Astrocyte (in vitro differentiated cells and primary cell): ENCODE data around the gene UBE2U. TPM values are rescaled to one million over a fixed set of nuclear protein-coding genes. Genes with fewer than 3 reads are reported as not detected.

Source experiments
- DNase-seq: peaks from one replicate; pipeline ENCODE4 v3.0.0-alpha.2; 2010; ENCODE audit warnings: low read depth
- FAIRE-seq: peaks from 2 replicates; lab custom pipeline; 2011; peaks lifted over from hg19 to GRCh38; lab: Jason Lieb, UNC
- H2AFZ ChIP-seq: 2 replicates; pipeline ENCODE4 v1.6.0; 2012; ENCODE audit warnings: low read depth, low read length, inconsistent platforms
- H3K27ac ChIP-seq: 2 replicates; pipeline ENCODE4 v1.5.1; 2011; ENCODE audit warnings: low read depth, low read length, inconsistent platforms
- H3K27me3 ChIP-seq: 2 replicates; pipeline ENCODE4 v1.6.0; 2011; ENCODE audit warnings: low read length, inconsistent platforms; ENCODE audit not compliant: insufficient read depth
- H3K36me3 ChIP-seq: 2 replicates; pipeline ENCODE4 v1.5.1; 2011; ENCODE audit warnings: low read length, inconsistent platforms; ENCODE audit not compliant: insufficient read depth
- H3K4me1 ChIP-seq: 2 replicates; pipeline ENCODE4 v1.5.1; 2011; ENCODE audit warnings: low read length, inconsistent platforms; ENCODE audit not compliant: insufficient read depth
- H3K4me2 ChIP-seq: 2 replicates; pipeline ENCODE4 v1.6.0; 2012; ENCODE audit warnings: low read length, inconsistent platforms
- H3K4me3 ChIP-seq: 2 replicates; pipeline ENCODE4 v1.5.1; 2011; ENCODE audit warnings: low read depth, mild to moderate bottlenecking, low read length, inconsistent platforms; ENCODE audit not compliant: insufficient read depth
- H3K79me2 ChIP-seq: 2 replicates; pipeline ENCODE4 v1.6.0; 2012; ENCODE audit warnings: mild to moderate bottlenecking, low read length, inconsistent platforms; ENCODE audit not compliant: insufficient read depth
- H3K9ac ChIP-seq: 2 replicates; pipeline ENCODE4 v1.6.0; 2012; ENCODE audit warnings: mild to moderate bottlenecking, low read length, inconsistent platforms
- H3K9me3 ChIP-seq: 2 replicates; pipeline ENCODE4 v1.5.1; 2012; ENCODE audit warnings: low read depth, mild to moderate bottlenecking, low read length, inconsistent platforms; ENCODE audit not compliant: insufficient read depth
- H4K20me1 ChIP-seq: 2 replicates; pipeline ENCODE4 v1.6.0; 2012; ENCODE audit warnings: low read length, inconsistent platforms; ENCODE audit not compliant: insufficient read depth
- H3K27ac Mint-ChIP-seq: one replicate; pipeline ENCODE4 v1.8.0; 2021; ENCODE audit warnings: mild to moderate bottlenecking, mixed read lengths; ENCODE audit not compliant: unreplicated experiment
- H3K27me3 Mint-ChIP-seq: one replicate; pipeline ENCODE4 v1.8.0; 2021; ENCODE audit warnings: low read depth, mixed read lengths; ENCODE audit not compliant: unreplicated experiment
- H3K36me3 Mint-ChIP-seq: one replicate; pipeline ENCODE4 v1.8.0; 2021; ENCODE audit warnings: low read depth, mixed read lengths; ENCODE audit not compliant: unreplicated experiment
- H3K4me1 Mint-ChIP-seq: one replicate; pipeline ENCODE4 v1.8.0; 2021; ENCODE audit warnings: low read depth, mixed read lengths; ENCODE audit not compliant: unreplicated experiment
- H3K4me3 Mint-ChIP-seq: one replicate; pipeline ENCODE4 v1.8.0; 2021; ENCODE audit warnings: mild to moderate bottlenecking, moderate library complexity, mixed read lengths; ENCODE audit not compliant: unreplicated experiment
- H3K9me3 Mint-ChIP-seq: one replicate; pipeline ENCODE4 v1.8.0; 2021; ENCODE audit warnings: mild to moderate bottlenecking, mixed read lengths; ENCODE audit not compliant: unreplicated experiment
- EZH2 ChIP-seq: IDR thresholded peaks from 2 replicates; pipeline ENCODE4 v1.6.1; 2012; ENCODE audit warnings: mild to moderate bottlenecking, low read length, inconsistent platforms; ENCODE audit not compliant: insufficient read depth
- total RNA-seq: library from RNA; stranded (reverse); gene quantifications from 2 replicates; pipeline ENCODE4 v1.2.1, GENCODE V29; 2021
- TF ChIP-seq, protein P1 (sequence below): IDR thresholded peaks from 2 replicates; pipeline ENCODE4 v1.5.1; 2011; ENCODE audit warnings: low read depth, mild to moderate bottlenecking, inconsistent platforms, low read length, moderate library complexity; ENCODE audit not compliant: insufficient read depth

The UBE2U gene
- total RNA-seq, 1 donor from 2014 or later: not detected

DNA sequence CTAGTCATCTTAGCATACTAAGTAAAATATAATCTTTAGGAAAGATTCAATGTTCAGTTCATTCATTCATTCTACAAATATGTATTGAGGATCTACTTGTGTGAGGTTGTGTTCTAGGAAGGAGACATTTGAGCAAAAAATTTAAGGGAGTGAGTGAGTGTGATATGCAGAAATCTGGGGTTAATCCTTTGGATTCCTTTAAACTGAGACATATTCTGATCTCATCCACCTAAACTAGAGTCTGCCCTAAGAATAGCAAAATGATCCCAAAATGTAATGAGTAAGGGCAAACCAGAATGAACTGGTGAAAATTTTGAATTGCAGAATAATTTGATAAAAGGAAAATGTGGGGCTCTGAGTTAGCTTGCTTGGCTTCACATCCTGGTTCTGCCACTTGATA lies 8.6 kb downstream of the UBE2U start:
- FAIRE-seq (peak; percentile 81), DNase-seq (peak; percentile 82)
- H3K27me3 Mint-ChIP-seq: peaks cover 2% of the 10 kb centered on the region
- H3K27ac ChIP-seq: peak overlapping the region; percentile 61
- peaks cover 11% of the 10 kb centered on the region for H3K4me1 Mint-ChIP-seq
- no peak overlapping the region for H3K9ac ChIP-seq
- no peaks in the 10 kb centered on the region for H3K36me3 ChIP-seq
- H3K27ac Mint-ChIP-seq: peak overlapping the region; percentile 4
- no peaks in the 10 kb centered on the region for H3K27me3 ChIP-seq
- H3K4me3 ChIP-seq: no peak overlapping the region
- H3K9me3 Mint-ChIP-seq: peaks cover 9% of the 10 kb centered on the region
- H2AFZ ChIP-seq: no peak overlapping the region
- peaks cover 9% of the 10 kb centered on the region for H3K4me1 ChIP-seq
- no peak for TF ChIP-seq EZH2
- TF ChIP-seq, protein P1, sequence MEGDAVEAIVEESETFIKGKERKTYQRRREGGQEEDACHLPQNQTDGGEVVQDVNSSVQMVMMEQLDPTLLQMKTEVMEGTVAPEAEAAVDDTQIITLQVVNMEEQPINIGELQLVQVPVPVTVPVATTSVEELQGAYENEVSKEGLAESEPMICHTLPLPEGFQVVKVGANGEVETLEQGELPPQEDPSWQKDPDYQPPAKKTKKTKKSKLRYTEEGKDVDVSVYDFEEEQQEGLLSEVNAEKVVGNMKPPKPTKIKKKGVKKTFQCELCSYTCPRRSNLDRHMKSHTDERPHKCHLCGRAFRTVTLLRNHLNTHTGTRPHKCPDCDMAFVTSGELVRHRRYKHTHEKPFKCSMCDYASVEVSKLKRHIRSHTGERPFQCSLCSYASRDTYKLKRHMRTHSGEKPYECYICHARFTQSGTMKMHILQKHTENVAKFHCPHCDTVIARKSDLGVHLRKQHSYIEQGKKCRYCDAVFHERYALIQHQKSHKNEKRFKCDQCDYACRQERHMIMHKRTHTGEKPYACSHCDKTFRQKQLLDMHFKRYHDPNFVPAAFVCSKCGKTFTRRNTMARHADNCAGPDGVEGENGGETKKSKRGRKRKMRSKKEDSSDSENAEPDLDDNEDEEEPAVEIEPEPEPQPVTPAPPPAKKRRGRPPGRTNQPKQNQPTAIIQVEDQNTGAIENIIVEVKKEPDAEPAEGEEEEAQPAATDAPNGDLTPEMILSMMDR: no peak
- H4K20me1 ChIP-seq: no peaks in the 10 kb centered on the region
- no peaks in the 10 kb centered on the region for H3K9me3 ChIP-seq
- H3K36me3 Mint-ChIP-seq: no peaks in the 10 kb centered on the region
- no peak overlapping the region for H3K4me3 Mint-ChIP-seq
- H3K79me2 ChIP-seq: no peaks in the 10 kb centered on the region
- peak overlapping the region; percentile 29 for H3K4me2 ChIP-seq

DNA sequence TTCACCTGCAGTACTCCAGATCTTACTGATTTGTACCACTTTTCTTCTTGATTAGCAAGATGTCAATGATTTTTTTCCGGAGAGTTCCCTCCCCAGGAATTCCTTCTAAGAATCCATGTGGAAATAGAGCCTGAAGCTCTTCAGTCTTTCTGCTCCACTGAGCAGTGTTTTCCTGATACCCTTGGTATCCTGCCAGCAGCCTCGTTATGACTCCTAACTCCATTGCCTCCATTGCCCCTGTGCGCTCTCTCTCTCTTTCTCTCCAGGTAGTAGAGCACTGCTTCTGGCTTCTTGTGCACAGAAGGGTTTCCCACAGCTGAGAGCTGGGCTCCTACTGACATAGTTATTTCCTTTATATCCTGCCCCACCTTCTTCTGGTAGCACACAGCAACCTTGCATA lies 12.2 kb downstream of the UBE2U start:
- TF ChIP-seq, protein P1: no peak
- no peak for TF ChIP-seq EZH2
- Histone ChIP-seq H3K9ac (no peak overlapping the region), H4K20me1 (no peaks in the 10 kb centered on the region), H3K36me3 (no peaks in the 10 kb centered on the region), H3K4me2 (no peak overlapping the region), H3K27me3 (no peaks in the 10 kb centered on the region), H3K9me3 (no peaks in the 10 kb centered on the region), H3K27ac (no peak overlapping the region), H3K79me2 (no peaks in the 10 kb centered on the region), H3K4me1 (peaks cover 9% of the 10 kb centered on the region), H3K4me3 (no peak overlapping the region), H2AFZ (no peak overlapping the region)
- FAIRE-seq (no peak), DNase-seq (peak; percentile 21)
- no peak overlapping the region for H3K4me3 Mint-ChIP-seq
- H3K27ac Mint-ChIP-seq: no peak overlapping the region
- peaks cover 4% of the 10 kb centered on the region for H3K27me3 Mint-ChIP-seq
- H3K4me1 Mint-ChIP-seq: peaks cover 11% of the 10 kb centered on the region
- H3K36me3 Mint-ChIP-seq: no peaks in the 10 kb centered on the region
- H3K9me3 Mint-ChIP-seq: peaks cover 9% of the 10 kb centered on the region

DNA sequence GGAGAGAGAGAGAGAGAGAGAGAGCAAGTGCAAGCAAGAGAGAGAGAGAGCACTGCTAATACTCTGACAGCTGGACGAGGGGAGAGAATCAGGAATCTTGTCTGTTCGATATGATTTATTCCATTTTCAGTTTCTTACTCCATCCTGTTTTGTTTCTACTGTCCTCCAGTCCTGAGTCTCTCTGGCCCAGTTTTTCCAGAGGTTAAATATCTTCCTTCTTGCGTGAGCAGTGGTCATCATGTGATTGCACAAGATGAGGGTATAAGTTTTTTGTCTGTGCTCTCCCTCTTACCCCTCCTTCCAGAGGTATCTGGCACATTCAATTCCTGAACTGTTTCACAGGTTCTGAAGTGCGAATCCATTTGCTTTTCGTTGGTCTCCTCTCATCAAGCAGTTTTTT lies 16.8 kb downstream of the UBE2U start:
- H3K4me2 ChIP-seq: no peak overlapping the region
- no peaks in the 10 kb centered on the region for H3K9me3 ChIP-seq
- peaks cover 21% of the 10 kb centered on the region for H3K4me1 Mint-ChIP-seq
- H3K27me3 ChIP-seq: no peaks in the 10 kb centered on the region
- TF ChIP-seq, protein P1: no peak
- TF ChIP-seq EZH2: no peak
- no peaks in the 10 kb centered on the region for H3K36me3 ChIP-seq
- H3K4me1 ChIP-seq: peaks cover 18% of the 10 kb centered on the region
- H3K79me2 ChIP-seq: no peaks in the 10 kb centered on the region
- no peak overlapping the region for H3K9ac ChIP-seq
- DNase-seq (no peak), FAIRE-seq (no peak)
- peaks cover 9% of the 10 kb centered on the region for H3K9me3 Mint-ChIP-seq
- H4K20me1 ChIP-seq: no peaks in the 10 kb centered on the region
- H3K4me3 ChIP-seq: no peak overlapping the region
- H3K27ac ChIP-seq: no peak overlapping the region
- no peak overlapping the region for H2AFZ ChIP-seq
- H3K4me3 Mint-ChIP-seq: no peak overlapping the region
- peaks cover 4% of the 10 kb centered on the region for H3K27me3 Mint-ChIP-seq
- no peaks in the 10 kb centered on the region for H3K36me3 Mint-ChIP-seq
- H3K27ac Mint-ChIP-seq: no peak overlapping the region
